HFF-Myc (cell line): Measurements from ENCODE around the gene SPPL3.

ENCODE experiments used
- DNase-seq: peaks from one replicate; pipeline ENCODE4 v3.0.0-alpha.2; 2011; ENCODE audit warnings: low read depth; ENCODE audit errors: extremely low read depth
- H3K4me3 ChIP-seq: replicated peaks from 2 replicates; pipeline ENCODE4 v1.5.1; 2011; ENCODE audit warnings: low read depth, mild to moderate bottlenecking, control low read depth, low read length
- CTCF ChIP-seq: IDR thresholded peaks from 2 replicates; pipeline ENCODE4 v1.5.1; 2012; ENCODE audit warnings: mild to moderate bottlenecking, low read depth, low read length, control low read depth; ENCODE audit errors: missing control alignments

SPPL3 gene

GRCh38 chr12:120757226-120757742 is 146.9 kb downstream of the SPPL3 start:
- DNase-seq = no peak
- no peak for TF ChIP-seq CTCF
- no peak overlapping the region for H3K4me3 ChIP-seq

GRCh38 chr12:120755269-120755668 is 148.9 kb downstream of the SPPL3 start:
- DNase-seq = no peak
- no peak for TF ChIP-seq CTCF
- no peak overlapping the region for H3K4me3 ChIP-seq

- no peak overlapping the region for H3K4me3 ChIP-seq
- DNase-seq = no peak
- TF ChIP-seq CTCF = no peak
Observed at GRCh38 chr12:120754792-120755191, 149.4 kb downstream of the SPPL3 start.

GRCh38 chr12:120751389-120751788 is 152.8 kb downstream of the SPPL3 start:
- no peak overlapping the region for H3K4me3 ChIP-seq
- no peak for DNase-seq
- TF ChIP-seq CTCF = no peak

GRCh38 chr12:120750806-120751205 is 153.4 kb downstream of the SPPL3 start:
- no peak for DNase-seq
- TF ChIP-seq CTCF = no peak

GRCh38 chr12:120749256-120749655 is 154.9 kb downstream of the SPPL3 start:
- no peak for DNase-seq
- TF ChIP-seq CTCF = no peak

More at GRCh38 chr12:120750806-120751205, 153.4 kb downstream of the SPPL3 start:
- H3K4me3 ChIP-seq = no peak overlapping the region

GRCh38 chr12:120748242-120748641 is 155.9 kb downstream of the SPPL3 start:
- no peak overlapping the region for H3K4me3 ChIP-seq
- no peak for TF ChIP-seq CTCF
- DNase-seq = no peak

More at GRCh38 chr12:120749256-120749655, 154.9 kb downstream of the SPPL3 start:
- H3K4me3 ChIP-seq = no peak overlapping the region
